Kidney (tissue), 14 donors: Measurements from ENCODE around the gene CLIP1. TPM values are rescaled to one million over a fixed set of nuclear protein-coding genes. Genes with fewer than 3 reads are reported as not detected.

Source experiments
- DNase-seq, 5 donors: peaks; one replicate each; pipeline ENCODE4 v3.0.0-alpha.2; 2013 to 2020
- FAIRE-seq: peaks from 2 replicates; lab custom pipeline; 2012; peaks lifted over from hg19 to GRCh38; lab: Jason Lieb, UNC
- H3K27ac ChIP-seq, 2 donors: one replicate each; pipeline ENCODE4 v1.7.0; 2013; ENCODE audit warnings: low read depth in 2 of 2, low read length in 2 of 2, inconsistent platforms in 1 of 2
- H3K27me3 ChIP-seq: one replicate; pipeline ENCODE4 v1.7.1; 2013; ENCODE audit warnings: low read length, inconsistent platforms; ENCODE audit not compliant: control insufficient read depth, insufficient read depth
- H3K36me3 ChIP-seq, 3 donors: one replicate each; pipeline versions ENCODE4 v1.7.0 to v1.7.1; 2013; ENCODE audit warnings: low read length in 3 of 3, control low read depth in 1 of 3, inconsistent platforms in 1 of 3; ENCODE audit not compliant: insufficient read depth in 3 of 3, control insufficient read depth in 2 of 3
- H3K4me1 ChIP-seq, 3 donors: one replicate each; pipeline versions ENCODE4 v1.7.0 to v1.7.1; 2013; ENCODE audit warnings: low read length in 3 of 3, inconsistent platforms in 1 of 3, low read depth in 1 of 3; ENCODE audit not compliant: control insufficient read depth in 2 of 3, insufficient read depth in 2 of 3
- H3K4me3 ChIP-seq, 3 donors: one replicate each; pipeline versions ENCODE4 v1.7.0 to v1.8.1; 2013; ENCODE audit warnings: low read length in 3 of 3, control low read depth in 1 of 3, inconsistent platforms in 1 of 3
- H3K9ac ChIP-seq, 3 donors: one replicate each; pipeline versions ENCODE4 v1.7.0 to v1.7.1; 2013; ENCODE audit warnings: low read length in 3 of 3, control low read depth in 1 of 3, inconsistent platforms in 1 of 3
- H3K9me3 ChIP-seq, 3 donors: one replicate each; pipeline versions ENCODE4 v1.7.0 to v1.7.1; 2013; ENCODE audit warnings: low read length in 3 of 3, control low read depth in 1 of 3, inconsistent platforms in 1 of 3; ENCODE audit not compliant: control insufficient read depth in 2 of 3, insufficient read depth in 1 of 3
- CTCF ChIP-seq: IDR thresholded peaks from 3 replicates; pipeline ENCODE4 v1.5.1; 2012; ENCODE audit warnings: mild to moderate bottlenecking, moderate library complexity, borderline replicate concordance; ENCODE audit not compliant: insufficient read depth; ENCODE audit errors: extremely low read depth
- intact Hi-C: fragments of 100-400 bp; cut with DNase I; formaldehyde crosslinking; loops from one replicate; pipeline ENCODE4 v1.11.1; 2022
- polyA plus RNA-seq: library from polyadenylated mRNA; stranded (reverse); fragments of 350-450 nt; fragmentation: Illumina TruSeq; extraction: RNeasy Lipid Tissue Mini Kit (QIAGEN cat#74804); gene quantifications from one replicate; pipeline ENCODE4 v1.2.3, GENCODE V29; 2014; ENCODE audit warnings: low read depth, low replicate concordance; ENCODE audit not compliant: insufficient read depth
- total RNA-seq: library from RNA; stranded (reverse); fragmentation: NEBNext Ultra II Directional; extraction: Animal tissue kit (Norgen Biotek cat#: 25700); gene quantifications from one replicate; pipeline ENCODE4 v1.2.1, GENCODE V29; 2021
- donor health status: control.
- donor health status: control.
- donor health status: control.
- donor health status: control.
- donor health status: control.
- donor health status: DM: yes; HTN: yes; CAD: no.
- donor health status: Normal renal cell carcinoma (clear cell type).

CLIP1 gene
- total and polyA plus RNA-seq, 2 donors from 2014 or later: 14.5 to 85.3 TPM

- H3K36me3 ChIP-seq: peaks cover 0 to 26% (median 21%) of the 10 kb centered on the region in 3 donors
- no peak overlapping the region for H3K9ac ChIP-seq
- intact Hi-C loops: no loop called here
- H3K4me1 ChIP-seq: no peaks in the 10 kb centered on the region
- H3K4me3 ChIP-seq: no peak overlapping the region
- FAIRE-seq: no peak
- no peak overlapping the region for H3K27ac ChIP-seq
- TF ChIP-seq CTCF: no peak
- DNase-seq: no peak
- no peaks in the 10 kb centered on the region for H3K9me3 ChIP-seq
- H3K27me3 ChIP-seq: no peaks in the 10 kb centered on the region
Observed at GRCh38 chr12:122311696-122312095, 110.8 kb downstream of the CLIP1 start.

GRCh38 chr12:122310626-122311333 lies 111.7 kb downstream of the CLIP1 start:
- no peak overlapping the region for H3K9ac ChIP-seq
- H3K4me3 ChIP-seq: no peak overlapping the region
- H3K4me1 ChIP-seq: no peaks in the 10 kb centered on the region

GRCh38 chr12:122309564-122310121 lies 112.8 kb downstream of the CLIP1 start:
- intact Hi-C loops: no loop called here
- H3K27me3 ChIP-seq: no peaks in the 10 kb centered on the region
- no peak for TF ChIP-seq CTCF
- no peak overlapping the region for H3K9ac ChIP-seq
- H3K27ac ChIP-seq: no peak overlapping the region
- no peaks in the 10 kb centered on the region for H3K4me1 ChIP-seq
- H3K9me3 ChIP-seq: no peaks in the 10 kb centered on the region
- peaks cover 0 to 26% (median 21%) of the 10 kb centered on the region in 3 donors for H3K36me3 ChIP-seq
- no peak for FAIRE-seq
- H3K4me3 ChIP-seq: no peak overlapping the region
- DNase-seq: no peak

More at GRCh38 chr12:122310626-122311333, 111.7 kb downstream of the CLIP1 start:
- intact Hi-C loops: no loop called here
- no peak for TF ChIP-seq CTCF
- FAIRE-seq (no peak), DNase-seq (no peak)
- Histone ChIP-seq H3K36me3 (peaks cover 0 to 26% (median 16%) of the 10 kb centered on the region in 3 donors), H3K27me3 (no peaks in the 10 kb centered on the region), H3K27ac (no peak overlapping the region), H3K9me3 (no peaks in the 10 kb centered on the region)
